NCI-H82 (cell line): ENCODE data around the gene PLEKHS1.
A peak's percentile ranks its signal among the peaks of the same experiment; 100 is the strongest.
"Not testable (repeated sequence)": the region's sequence is repeated elsewhere in the genome, so short reads cannot be mapped to it uniquely, and the experiment has no call there.

Source experiments
- DNase-seq: peaks from one replicate; lab custom pipeline; 2025; lab: John Stamatoyannopoulos, UW

PLEKHS1 gene

DNA sequence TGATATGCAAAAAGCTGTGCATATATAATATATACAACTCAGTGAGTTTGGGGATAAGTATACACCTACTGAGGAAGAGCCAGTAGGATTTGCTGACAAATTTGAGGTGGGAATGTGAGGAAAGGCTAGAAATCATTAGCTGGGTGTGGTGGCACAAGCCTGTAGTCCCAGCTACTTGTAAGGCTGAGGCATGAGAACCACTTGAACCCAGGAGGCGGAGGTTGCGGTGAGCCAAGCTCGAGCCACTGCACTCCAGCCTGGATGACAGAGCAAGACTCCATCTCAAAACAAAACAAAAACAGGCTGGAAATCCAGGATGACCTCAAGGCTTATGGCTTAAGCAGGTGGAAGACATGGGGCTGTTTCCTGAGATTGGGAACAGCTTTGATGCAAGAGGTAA lies 10.6 kb upstream of the PLEKHS1 start:
- no peak for DNase-seq

DNA sequence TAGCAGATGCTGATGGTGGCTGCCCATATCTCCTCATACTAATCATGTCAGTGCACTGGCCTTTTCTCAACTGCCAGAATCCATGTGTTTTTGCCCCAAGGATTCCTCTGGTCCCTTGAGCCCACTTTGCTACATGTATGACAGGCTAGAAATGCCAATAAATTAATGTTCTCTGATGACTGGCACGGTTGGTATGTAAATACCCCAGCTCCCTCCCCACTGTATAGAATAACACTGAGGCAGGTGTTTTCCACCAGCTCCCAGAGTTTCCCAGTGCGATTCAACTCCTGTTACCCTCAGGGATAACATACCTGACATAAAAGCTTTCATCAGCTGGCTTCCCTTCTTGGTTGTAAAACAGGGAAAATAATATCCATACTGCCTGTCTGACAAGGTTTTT lies 9.0 kb upstream of the PLEKHS1 start:
- DNase-seq, result no peak

DNA sequence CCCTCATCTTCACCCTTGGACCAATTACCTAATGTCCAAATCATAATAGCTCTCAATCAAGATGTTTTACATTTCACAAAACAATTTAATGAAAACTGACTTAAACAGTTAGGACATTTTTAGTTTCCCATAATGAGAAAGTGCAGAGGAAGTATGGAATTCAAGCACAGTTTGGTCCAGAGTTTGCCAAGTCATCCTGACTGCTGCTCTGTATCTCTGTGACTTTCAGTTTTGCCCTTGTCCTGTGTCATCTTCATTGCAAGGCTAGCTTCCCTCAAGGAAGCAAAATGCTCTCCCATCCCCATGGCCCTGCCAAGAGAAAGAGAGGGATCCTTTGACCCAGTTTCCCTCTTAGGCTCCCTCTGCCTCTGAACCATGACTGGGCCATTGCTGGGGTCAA lies 7.9 kb upstream of the PLEKHS1 start:
- no peak for DNase-seq

DNA sequence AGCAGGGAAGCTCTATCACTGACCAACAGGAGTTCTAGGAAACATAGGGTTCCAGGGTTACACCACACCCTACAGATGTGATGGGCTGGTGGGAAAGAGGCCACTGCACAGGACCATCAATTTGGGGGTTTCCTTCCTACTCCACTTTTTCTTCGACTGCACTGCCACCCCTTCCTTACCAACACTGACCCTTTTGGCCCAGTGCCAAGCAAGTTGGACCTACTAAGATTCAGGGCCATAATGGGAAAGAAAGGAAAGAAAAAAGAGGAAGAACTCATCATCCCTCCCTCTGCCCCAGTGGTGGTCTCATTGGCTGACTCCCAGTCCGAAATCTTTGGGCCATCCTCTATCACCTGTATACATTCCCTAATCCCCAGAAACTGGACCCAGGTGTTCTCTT lies 6.1 kb upstream of the PLEKHS1 start:
- no peak for DNase-seq

DNA sequence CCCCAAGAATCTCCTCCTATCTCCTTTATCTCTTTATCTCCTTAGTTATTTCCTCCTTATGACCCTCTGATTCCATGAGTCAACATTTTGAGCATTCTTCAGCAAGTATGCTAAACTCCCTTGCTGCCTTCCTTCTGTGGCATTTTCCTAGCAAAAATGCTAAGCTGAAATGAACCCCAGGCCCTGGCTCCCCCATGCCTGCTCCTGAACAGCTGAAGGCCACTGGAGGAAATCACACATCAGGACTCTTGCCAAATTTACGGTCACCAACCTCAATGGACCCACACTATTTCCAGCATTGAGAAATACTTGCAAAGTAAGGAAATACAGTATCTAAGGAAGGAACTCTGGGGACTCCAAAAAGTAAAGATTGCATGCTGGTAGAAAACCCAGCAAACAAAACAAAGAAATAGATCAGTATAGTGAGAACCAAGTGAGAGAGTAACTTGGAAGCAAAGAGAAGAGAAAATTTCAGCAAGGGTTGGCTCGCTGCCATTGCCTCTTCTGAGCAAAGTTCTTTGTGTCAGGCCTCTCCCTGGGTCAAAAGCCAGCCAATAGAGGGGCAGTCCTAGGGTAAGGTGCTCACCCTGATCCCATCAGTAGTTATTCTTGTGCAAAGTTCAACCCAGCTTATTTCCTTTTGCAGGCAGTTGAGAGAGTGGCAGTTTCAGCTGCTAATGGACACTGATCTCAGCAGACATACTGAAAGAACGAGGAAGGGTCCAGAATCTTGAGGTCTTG lies 5.1 kb upstream of the PLEKHS1 start:
- DNase-seq, result no peak

DNA sequence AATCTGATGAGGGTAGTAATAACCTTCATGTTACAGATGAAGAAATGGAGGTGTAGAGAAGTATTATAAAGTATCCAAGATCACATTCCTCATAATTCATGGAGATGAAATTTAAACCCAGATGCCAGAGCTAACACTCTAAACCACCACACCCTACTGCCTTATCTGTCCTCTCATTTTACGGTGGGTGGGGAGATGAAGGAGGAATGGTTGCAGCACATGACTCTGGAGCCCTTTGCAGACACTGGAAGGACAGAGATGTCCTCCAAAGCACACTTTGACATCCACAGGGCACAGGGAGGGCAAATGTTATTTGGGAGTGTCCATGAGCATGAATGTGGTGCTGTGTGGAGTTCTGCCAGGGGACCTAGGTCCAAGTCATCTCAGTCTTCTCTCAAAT lies 1.1 kb downstream of the PLEKHS1 start:
- DNase-seq, result no peak

DNA sequence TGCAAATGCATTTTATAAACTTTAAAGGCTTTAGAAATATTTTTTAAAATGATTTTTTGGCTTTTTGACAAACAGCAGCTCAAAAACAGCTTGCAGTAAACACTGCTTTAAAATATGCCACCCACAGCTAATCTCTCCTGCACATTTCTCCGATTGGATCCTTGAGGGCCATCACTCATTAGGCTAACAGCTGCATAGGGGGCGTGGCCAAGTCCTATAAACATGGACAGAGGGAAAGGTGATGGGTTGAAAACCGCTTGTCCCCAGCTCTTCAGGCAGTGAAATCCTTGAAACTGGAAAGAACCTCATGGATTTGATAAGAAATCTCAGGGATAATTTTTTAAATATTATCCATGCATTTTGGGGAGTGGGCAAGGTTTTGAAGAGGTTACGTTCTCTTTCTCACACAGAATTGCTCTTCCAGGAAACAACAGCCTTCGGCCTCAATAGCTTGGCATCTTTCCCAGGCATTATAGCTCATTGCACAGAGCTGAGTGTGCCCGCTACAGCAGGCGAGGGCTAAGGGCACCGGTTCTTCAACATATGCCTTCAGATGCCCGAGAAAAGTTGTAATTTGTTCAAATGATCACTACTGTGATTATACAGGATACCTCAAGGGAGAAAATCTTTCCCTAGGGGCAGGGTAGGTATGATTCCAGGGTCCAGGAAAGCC lies 1.7 kb downstream of the PLEKHS1 start:
- peak; percentile 43 for DNase-seq

DNA sequence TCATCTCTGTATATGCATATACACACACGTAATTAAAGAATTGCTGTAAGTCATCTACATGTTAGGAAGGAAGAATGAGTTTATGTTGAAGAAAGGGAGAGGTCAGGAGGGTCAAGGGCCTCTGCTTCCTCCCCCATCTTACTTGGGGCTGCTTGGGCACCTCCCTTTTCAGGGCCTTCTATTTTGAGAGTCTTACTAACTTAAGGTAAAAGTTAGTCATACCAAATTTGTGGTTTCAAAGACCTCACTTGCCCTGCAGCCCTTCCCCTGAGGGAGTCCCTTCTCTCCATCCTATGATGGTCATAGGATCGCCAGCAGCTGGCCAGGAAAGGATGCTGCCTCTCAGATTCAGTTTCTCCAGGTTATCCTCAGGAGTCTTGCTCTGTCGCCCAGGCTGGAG lies 2.6 kb downstream of the PLEKHS1 start:
- no peak for DNase-seq

DNA sequence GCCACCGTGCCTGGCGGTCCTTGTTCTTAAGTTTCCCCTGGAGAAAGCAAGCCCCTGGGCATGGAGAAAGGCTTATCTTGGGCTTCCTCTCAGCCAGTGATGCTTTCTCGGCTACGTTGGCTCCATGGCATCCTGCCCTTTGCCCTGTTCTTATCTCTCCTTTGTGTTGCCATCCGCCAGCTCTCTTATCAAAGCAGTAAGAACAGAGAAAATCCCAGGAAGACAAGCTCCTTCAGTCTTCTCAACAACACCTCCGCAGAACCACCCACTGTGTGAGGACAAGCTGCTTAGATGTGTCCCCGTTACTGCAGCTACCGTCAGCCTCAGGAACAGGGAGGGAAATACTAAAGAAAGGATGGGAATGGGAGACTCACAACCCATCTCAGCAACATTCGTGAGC lies 3.3 kb downstream of the PLEKHS1 start:
- DNase-seq, result no peak

DNA sequence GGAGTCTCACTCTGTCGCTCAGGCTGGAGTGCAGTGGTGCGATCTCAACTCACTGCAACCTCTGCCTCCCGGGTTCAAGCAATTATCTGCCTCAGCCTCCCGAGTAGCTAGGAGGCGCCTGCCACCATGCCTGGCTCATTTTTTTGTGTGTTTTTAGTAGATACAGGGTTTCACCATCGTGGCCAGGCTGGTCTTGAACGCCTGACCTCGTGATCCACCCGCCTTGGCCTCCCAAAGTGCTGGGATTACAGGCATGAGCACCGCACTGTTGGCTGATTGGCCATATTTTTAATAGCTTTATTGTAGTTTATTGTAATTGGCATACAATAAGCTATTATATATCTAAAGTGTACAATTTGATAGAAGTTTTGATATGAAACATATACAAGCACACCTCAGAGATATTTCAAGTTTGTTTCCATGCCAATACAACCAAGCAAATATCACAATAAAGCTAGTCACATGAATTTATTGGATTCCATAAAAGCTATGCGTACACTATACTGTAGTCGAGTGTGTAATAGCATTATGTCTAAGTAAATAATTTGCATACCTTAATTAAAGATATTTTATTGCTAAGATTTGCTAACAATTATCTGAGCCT lies 5.6 kb downstream of the PLEKHS1 start:
- no peak for DNase-seq

DNA sequence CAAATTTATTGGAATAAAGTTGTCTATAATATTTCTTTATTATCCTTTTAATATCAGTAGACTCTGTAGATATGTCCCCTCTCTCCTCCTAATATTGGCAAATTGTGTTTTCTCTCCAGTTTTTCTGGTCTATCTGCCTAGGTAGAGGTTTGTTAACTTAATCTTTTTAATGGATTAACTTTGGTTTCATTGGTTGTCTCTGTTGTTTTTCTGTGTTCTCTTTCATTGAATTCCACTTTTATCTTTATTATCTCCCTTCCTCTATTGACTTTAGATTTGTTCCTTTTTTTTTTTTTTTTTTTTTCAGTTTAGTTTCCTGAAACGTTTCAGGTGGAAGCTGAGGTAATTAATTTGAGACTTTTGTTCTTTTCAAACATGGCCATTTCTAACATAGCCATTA lies 10.6 kb downstream of the PLEKHS1 start:
- no peak for DNase-seq

DNA sequence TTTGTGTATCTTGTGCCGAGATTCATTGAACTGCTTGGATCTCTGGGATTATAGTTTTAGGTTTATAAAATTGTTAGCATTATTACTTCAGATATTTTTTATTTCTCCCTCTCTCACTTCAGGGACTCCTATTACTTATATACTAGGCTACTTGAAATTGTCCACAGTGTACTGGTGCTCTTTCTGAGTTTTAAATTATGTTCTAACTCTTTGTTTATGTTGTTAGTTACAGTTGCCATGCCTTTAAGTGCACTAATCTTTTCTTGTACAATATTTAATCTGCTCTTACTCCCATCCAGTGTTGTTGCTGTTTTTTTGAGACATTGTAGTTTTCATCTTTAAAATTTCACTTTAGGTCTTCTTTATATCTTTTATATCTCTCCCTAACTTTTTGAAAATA lies 13.1 kb downstream of the PLEKHS1 start:
- DNase-seq, result no peak

DNA sequence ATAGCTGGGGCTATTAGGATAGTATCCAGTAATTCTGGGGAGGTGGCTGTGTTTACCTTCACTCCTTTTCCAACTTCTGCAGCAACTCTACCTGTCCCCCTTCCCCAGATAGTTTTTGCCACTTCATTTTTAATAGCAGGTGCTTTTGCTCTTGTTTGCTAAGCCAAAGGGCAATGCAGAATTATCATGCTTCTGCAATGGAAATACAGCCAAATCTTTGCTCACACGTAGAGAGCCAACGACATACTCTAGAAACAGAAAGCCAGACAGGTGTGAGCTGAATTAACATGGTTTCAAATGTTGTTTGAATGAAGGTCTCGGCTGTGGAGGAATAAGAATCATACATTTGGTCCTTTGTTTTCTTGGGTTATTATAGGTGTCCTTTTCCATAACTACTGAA lies 14.4 kb downstream of the PLEKHS1 start:
- DNase-seq, result no peak

DNA sequence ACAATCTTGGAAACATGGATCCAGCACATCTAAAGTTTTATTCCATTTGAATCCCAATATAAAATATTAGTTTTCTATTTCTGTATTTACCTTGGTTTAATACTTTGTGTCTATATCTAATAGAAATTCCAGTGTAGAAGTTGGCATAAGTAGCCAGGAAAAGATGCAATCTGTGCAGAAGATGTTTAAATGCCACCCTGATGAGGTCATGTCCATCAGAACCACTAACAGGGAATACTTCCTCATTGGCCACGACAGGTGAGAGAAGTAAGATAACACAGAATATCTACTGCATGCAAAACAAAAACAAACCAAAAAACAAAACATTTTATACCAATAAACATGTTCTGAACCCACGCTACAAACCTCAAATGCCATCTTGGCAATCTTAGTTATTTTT lies 15.7 kb downstream of the PLEKHS1 start:
- DNase-seq, result no peak

DNA sequence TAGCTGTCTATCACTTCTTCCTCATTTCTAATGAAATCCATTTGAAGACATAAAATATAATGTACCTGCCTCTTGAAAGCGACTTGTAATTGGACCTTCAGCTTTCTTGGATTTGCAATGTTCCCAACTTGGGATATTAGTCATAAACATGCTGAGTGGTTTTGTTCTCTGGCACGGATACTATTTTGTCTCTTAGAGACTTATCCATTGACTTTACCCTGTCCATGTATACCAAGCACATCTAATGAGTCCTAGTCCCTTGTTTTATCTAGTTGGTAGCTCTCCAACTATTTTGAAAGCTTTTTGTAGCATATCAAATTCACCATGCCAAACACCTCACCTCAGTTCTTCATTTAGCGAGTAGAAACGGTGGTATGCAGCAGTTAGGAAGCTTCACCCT lies 18.9 kb downstream of the PLEKHS1 start:
- no peak for DNase-seq

DNA sequence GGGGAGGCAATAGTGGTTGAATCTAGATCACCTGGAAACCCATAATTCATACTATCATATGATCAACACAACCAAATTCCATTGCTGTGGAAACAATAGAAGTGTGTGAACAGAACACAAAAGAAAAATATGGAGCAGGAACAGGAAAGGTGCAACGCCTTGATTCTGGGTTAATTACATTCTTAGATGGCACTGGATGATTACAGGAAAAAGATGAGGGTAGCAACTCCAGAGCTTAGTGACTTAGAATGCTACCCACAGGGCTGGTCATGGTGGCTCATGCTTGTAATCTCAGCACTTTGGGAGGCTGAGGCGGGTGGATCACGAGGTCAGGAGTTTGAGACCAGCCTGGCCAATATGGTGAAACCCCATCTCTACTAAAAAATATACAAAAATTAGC lies 19.6 kb downstream of the PLEKHS1 start:
- not testable (repeated sequence) for DNase-seq

DNA sequence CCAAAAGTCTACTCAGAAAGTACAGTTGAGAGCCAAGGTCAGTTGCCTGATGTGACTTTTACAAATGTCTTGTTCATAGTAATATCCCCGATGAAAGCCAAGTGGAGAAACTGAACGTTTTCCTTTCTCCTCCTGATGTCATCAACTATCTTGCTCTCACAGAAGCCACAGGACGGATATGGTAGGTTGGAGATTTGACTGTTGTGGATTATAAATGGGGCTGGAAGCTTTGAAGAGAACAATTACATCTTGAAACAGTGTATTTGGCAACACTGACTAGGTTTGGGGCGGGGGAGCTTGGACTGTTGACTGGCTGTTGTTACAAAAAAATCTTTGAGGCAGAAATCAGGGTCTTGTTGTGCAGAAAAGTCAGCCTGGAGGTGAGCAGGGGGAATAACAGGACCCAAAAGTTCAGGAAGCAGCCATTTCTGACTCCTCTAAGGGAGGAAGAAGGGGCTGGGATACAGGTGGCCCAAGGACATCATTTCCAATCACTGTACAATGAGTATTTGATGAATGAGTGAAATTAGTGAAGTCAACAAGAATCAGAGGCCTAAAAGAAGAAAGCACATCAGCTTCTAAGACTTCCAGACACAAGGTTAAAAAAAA lies 24.3 kb downstream of the PLEKHS1 start:
- DNase-seq, result no peak

DNA sequence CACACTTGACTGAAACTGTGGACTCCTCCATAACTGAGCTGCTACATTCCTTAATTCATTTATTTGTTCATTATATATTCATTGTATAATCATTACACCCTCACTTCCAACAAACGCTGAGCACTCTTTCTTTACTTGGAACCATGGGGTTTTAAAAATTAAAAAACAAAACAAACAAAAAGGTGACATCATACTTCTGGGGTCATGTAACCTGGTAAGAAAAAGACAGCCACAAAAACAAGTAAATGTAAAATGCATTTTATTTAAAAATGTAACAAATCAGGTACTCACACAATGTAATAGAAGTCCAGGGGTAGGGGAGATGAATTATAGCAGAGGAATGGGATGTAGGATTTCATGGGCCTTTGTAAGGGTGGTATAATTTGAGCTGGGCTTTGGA lies 25.1 kb downstream of the PLEKHS1 start:
- no peak for DNase-seq

DNA sequence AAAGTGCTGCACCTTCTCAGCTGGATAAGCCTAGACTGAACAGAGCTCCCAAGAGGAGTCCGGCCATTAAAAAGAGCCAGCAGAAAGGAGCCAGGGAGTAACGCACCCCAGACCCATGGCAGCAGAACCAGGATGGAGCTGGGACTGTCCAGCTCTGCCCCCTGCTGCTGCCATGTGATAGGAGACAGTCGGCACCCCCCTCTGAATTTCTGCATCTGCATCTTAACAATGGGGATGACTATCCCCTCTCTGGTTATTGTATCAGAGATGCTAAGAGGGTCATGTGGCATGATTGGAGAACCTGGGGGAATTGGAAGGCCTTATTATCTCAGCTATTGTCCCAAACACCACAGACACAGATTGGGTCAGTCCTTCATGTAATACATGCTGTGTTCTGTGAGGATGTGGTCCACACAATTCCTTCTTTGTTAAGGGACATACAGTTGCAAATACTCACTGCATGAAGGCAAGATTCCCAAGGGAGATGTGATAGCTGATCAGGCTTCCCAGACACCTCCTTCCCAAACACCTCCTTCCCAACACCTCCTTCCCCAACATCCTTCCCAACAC lies 29.3 kb downstream of the PLEKHS1 start:
- no peak for DNase-seq

DNA sequence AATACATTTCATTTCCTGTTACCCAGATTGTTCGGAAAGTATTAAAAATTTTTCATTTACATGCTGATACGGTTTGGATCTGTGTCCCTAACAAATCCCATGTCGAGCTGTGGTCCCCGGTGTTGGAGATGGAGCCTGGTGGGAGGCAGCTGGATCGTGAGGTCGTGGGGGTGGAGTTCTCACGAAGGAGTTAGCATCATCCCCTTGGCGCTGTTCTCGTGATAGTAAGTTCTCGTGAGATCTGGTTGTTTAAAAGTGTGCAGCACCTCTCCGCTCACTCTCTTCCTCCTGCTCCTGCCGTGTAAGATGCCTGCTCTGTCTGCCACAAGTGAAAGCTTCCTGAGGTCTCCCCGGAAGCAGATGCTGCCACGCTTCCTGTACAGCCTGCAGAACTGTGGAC lies 30.9 kb downstream of the PLEKHS1 start:
- no peak for DNase-seq

DNA sequence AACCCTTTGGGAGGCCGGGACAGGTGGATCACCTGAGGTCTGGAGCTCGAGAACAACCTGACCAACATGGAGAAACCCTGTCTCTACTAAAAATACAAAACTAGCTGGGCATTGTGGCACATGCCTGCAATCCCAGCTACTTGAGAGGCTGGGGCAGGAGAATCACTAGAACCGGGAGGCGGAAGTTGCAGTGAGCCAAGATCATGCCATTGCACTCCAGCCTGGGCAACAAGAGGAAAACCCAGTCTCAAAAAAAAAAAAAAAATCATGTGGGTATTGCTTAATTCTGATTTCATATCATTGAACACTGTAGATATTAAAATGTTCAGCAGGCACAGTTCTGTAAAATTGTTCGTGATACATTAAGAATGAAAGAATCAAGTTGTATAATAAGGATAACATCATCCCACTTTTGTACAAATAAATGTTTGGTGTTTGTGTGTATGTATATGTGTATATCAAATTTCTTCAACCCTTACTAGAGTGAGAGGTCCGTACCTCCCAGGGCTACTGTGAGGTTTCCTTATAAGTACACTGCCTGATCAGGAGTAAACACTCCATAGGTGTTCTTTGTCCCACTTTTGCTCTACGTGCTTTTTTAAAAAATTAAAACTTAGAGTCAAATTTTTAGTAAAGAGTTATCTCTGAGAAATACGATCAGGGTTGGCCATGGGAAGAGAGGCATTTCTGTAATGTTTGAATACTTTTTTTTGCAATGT lies 31.7 kb downstream of the PLEKHS1 start:
- no peak for DNase-seq

DNA sequence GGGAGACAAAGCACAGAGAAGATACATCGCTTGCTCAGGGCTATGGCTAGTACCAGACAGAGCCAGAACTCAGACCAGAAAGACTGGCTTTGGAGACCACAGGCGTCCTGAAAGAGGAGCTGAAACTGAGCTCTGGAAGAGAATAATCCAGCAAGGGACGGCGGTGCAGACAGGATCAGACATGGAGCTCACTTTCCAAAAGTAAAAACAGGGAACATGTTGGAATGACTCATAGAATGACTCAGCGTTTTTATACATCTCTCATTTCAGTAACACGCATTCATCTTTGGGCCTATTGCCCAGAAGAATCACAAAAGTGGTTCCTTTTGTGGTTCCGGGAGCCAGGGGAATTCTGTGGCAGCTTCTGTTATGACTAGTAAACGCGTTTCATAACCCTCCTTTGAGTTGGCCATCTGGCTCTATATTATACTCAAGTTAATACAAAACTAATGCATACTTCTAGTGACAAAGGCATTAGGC lies 37.2 kb downstream of the PLEKHS1 start:
- DNase-seq, result no peak
